GM19240 (cell line): ENCODE measurements around the gene CCDC61.

Experiments
- DNase-seq: peaks from one replicate; pipeline ENCODE4 v3.0.0; 2011; ENCODE audit warnings: low spot score; ENCODE audit not compliant: insufficient read length

CCDC61 gene

GRCh38 chr19:46040125-46040524 is 44.9 kb downstream of the CCDC61 start:
- no peak for DNase-seq

DNA sequence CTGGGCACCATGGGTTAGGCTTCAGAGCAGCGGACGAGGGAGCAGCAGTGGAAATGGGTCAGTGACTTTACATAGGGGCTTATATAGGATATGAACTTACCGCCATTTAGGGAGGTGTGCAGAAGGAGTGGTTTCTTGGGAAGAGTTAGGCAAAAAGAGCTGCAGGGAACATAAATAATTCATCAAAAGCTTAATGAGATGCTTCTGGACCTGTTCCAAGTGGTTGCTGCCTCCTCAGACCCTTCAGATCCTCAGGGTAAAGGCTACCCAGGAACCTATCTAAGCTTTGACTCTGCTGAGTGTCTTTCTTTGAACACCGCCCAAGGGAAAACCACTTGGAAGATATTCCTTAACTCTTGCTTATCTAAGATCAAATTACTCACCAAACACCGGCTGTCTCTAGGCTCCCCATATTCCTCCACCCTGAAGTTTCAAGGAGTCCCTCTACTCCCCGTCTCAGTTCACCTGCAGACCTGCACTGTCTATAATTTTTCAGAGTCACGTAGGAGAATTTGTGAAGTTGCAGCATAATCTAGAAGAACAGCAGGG is 45.8 kb downstream of the CCDC61 start, which contains the start of gene IGFL4:
Gene IGFL4 (minus strand): TSS at position 51 of the 549 bp plus-strand sequence. CDS start 40 bp downstream, at position 11.
- no peak for DNase-seq

- no peak for DNase-seq
These were observed 47.1 kb downstream of the CCDC61 start for GRCh38 chr19:46042252-46042883.

DNA sequence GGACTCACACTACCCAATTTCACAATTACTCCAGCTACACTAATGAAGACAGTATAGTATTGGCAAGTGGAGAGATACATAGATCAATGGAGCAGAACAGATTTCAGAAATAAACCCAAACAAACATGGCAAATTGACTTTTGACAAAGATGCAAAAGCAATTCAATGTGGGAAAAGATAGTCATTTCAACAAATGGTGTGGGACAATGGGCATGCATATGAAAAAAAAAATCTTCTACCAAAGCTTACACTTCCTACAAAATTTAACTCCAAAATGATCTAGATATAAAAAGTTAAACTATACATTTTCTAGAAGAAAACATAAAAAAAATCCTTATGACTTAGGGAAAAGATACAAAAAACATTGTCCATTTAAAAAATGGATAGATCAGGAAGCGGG is 48.3 kb downstream of the CCDC61 start:
- DNase-seq, result no peak

- no peak for DNase-seq
These were observed 54.3 kb downstream of the CCDC61 start for GRCh38 chr19:46049597-46049996.

DNA sequence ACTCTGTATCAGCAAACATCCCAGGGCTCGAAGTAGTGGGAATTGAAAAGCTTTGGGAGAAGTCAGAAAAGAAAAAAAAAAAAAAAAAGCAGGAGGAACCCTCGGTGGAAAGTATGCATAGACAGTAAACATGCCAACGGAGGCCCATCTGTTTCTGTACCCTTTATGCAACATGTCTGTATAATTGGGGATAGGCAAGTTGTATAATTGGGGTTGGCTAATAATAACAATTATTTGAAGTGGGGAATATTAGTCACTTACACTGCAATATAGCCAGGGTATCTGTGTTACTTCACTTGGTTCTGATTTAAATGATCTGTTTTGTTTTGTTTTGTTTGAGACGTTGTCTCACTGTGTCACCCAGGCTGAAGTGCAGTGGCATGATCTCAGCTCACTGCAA is 57.6 kb downstream of the CCDC61 start:
- no peak for DNase-seq

DNA sequence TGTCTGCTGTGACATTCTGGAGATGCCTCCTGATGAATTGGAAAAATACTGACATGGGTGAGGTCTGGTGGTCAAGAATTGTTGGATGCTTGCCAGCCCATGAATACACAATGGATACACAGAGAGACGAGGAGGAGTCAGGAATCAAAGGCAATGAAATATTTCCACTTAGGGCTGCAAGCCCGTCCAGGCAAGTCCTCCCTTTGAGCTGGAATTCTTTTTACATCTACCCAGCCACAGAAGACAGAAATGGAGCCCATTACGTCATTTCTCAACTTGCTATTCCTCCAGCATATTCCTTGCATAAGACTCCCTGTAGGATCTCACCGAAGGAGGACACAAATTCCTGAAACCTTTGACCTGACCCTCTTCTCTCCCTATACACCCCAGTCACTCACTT is 61.3 kb downstream of the CCDC61 start:
- no peak for DNase-seq

DNA sequence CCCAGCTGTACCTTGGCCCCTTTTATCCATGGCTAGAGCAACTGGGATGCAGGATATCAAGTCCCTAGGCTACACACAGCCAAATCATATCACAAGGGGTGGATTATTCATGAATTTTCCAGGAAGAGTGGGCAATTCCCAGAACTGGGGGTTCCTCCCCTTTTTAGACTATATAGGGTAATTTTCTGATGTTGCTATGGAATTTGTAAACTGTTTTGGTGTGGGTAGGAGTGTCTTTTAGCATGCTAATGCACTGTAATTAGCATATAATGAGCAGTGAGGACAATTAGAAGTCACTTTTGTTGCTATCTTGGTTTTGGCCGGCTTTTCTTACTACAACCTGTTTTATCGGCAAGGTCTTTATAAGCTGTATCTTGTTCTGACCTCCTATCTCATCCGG is 63.5 kb downstream of the CCDC61 start:
- no peak for DNase-seq

GRCh38 chr19:46060012-46060411 is 64.7 kb downstream of the CCDC61 start:
- no peak for DNase-seq

GRCh38 chr19:46063201-46063600 is 67.9 kb downstream of the CCDC61 start:
- DNase-seq, result no peak

GRCh38 chr19:46065486-46066071 is 70.3 kb downstream of the CCDC61 start:
- no peak for DNase-seq

GRCh38 chr19:46066471-46066870 is 71.2 kb downstream of the CCDC61 start:
- no peak for DNase-seq

- DNase-seq, result no peak
These were observed 72.4 kb downstream of the CCDC61 start for GRCh38 chr19:46067691-46068090.
